HEK293T (cell line): ENCODE measurements around the gene BTBD9.

Source experiments
- ARNT ChIP-seq: fragments of 450-650 bp; IDR thresholded peaks from 2 replicates; pipeline ENCODE4 v1.6.1; 2017; ENCODE audit warnings: mild to moderate bottlenecking
- BHLHE40 ChIP-seq: fragments of 450-650 bp; IDR thresholded peaks from 2 replicates; pipeline ENCODE4 v1.6.1; 2016; ENCODE audit warnings: mild to moderate bottlenecking, moderate library complexity, borderline replicate concordance
- CTBP1 ChIP-seq: fragments of 450-650 bp; IDR thresholded peaks from 2 replicates; pipeline ENCODE4 v1.6.1; 2016; ENCODE audit warnings: borderline replicate concordance
- ELF4 ChIP-seq: fragments of 450-650 bp; IDR thresholded peaks from 2 replicates; pipeline ENCODE4 v1.6.1; 2017; ENCODE audit warnings: antibody characterized with exemption
- FOXA1 ChIP-seq: fragments of 450-650 bp; IDR thresholded peaks from 2 replicates; pipeline ENCODE4 v1.6.1; 2016; ENCODE audit warnings: mild to moderate bottlenecking
- FOXK2 ChIP-seq: fragments of 450-650 bp; IDR thresholded peaks from 2 replicates; pipeline ENCODE4 v1.6.1; 2016; ENCODE audit warnings: mild to moderate bottlenecking
- FOXM1 ChIP-seq: fragments of 450-650 bp; IDR thresholded peaks from 2 replicates; pipeline ENCODE4 v1.6.1; 2017; ENCODE audit warnings: mild to moderate bottlenecking, borderline replicate concordance
- NFRKB ChIP-seq: fragments of 450-650 bp; IDR thresholded peaks from 2 replicates; pipeline ENCODE4 v1.6.1; 2016; ENCODE audit warnings: mild to moderate bottlenecking, moderate library complexity
- SP1 ChIP-seq: fragments of 450-650 bp; IDR thresholded peaks from 2 replicates; pipeline ENCODE4 v1.6.1; 2017
- SUZ12 ChIP-seq: fragments of 450-650 bp; IDR thresholded peaks from 2 replicates; pipeline ENCODE4 v1.6.1; 2016; ENCODE audit warnings: mild to moderate bottlenecking
- TARDBP ChIP-seq: fragments of 450-650 bp; IDR thresholded peaks from 2 replicates; pipeline ENCODE4 v1.6.1; 2016
- ZNF384 ChIP-seq: fragments of 450-650 bp; IDR thresholded peaks from 2 replicates; pipeline ENCODE4 v1.6.1; 2016

DNA sequence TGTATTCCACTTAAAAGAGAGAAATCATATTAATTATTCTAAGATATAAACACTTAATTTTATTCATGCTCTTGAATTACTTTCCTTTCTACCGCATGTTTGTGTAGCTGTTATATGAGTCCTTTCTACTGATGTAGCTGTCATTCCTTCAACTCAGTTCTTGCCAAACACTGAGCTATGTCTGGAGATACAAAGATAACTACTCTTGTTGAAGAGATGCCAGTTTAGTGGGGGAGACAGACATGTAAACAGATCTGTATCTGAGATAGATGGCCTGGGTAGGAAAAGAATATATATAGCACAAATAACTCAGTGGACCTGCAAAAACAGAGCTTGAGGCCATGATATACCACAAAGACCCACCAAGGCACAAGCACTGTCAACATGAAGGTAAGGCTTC, 157.3 kb downstream of the BTBD9 start:
- no peak for TF ChIP-seq TARDBP
- no peak for TF ChIP-seq ARNT
- no peak for TF ChIP-seq SUZ12
- TF ChIP-seq FOXM1: no peak
- TF ChIP-seq FOXK2: no peak
- no peak for TF ChIP-seq FOXA1
- no peak for TF ChIP-seq BHLHE40
- no peak for TF ChIP-seq ELF4
- TF ChIP-seq SP1: no peak
- no peak for TF ChIP-seq NFRKB
- TF ChIP-seq ZNF384: no peak
- TF ChIP-seq CTBP1: no peak
